Panc1 (cell line): ENCODE measurements around the gene PPP1R7. TPM values are rescaled to one million over a fixed set of nuclear protein-coding genes. Genes with fewer than 3 reads are reported as not detected.

Experiments used
- ATAC-seq: fragments of 200-7000 bp; cut with Tn5 transposase; 2 replicates; pipeline ENCODE4 v1.9.1; 2020; ENCODE audit warnings: mild to moderate bottlenecking, moderate library complexity
- BruUV-seq: library from RNA; stranded (reverse); fragments of 400-500 nt; replicated peaks from 2 replicates; lab custom pipeline; 2021; lab: Mats Ljungman, UMichigan
- CTCF ChIA-PET: fragments of 300-600 bp; sonication (Branson Sonifier 250); formaldehyde crosslinking; loops from one replicate; lab custom pipeline; 2022; ENCODE audit warnings: antibody characterized with exemption; lab: Charles Lee
- POLR2A ChIA-PET: fragments of 300-600 bp; sonication (Branson Sonifier 250); formaldehyde crosslinking; loops from one replicate; lab custom pipeline; 2022; ENCODE audit warnings: antibody characterized with exemption; lab: Charles Lee
- DNase-seq: peaks from one replicate; pipeline ENCODE4 v3.0.0-alpha.2; 2010; ENCODE audit warnings: low read depth, low spot score
- H3K27ac ChIP-seq: 2 replicates; pipeline ENCODE4 v1.5.1; 2011; ENCODE audit warnings: mild to moderate bottlenecking, low read length, inconsistent platforms
- H3K27me3 ChIP-seq: fragments of 200-500 bp; sonication (Bioruptor generic); 2 replicates; pipeline ENCODE4 v1.6.0; 2014; ENCODE audit warnings: low read length, inconsistent platforms; ENCODE audit not compliant: control insufficient read depth, insufficient read depth
- H3K36me3 ChIP-seq: fragments of 200-500 bp; sonication (Bioruptor generic); 2 replicates; pipeline ENCODE4 v1.5.1; 2014; ENCODE audit warnings: inconsistent platforms, mild to moderate bottlenecking, low read length, moderate library complexity; ENCODE audit not compliant: control insufficient read depth, insufficient read depth
- H3K4me1 ChIP-seq: 2 replicates; pipeline ENCODE4 v1.5.1; 2011; ENCODE audit warnings: inconsistent platforms, mild to moderate bottlenecking, low read length, moderate library complexity; ENCODE audit not compliant: control insufficient read depth, insufficient read depth
- H3K4me3 ChIP-seq, 2 experiments: 2 replicates each; pipeline ENCODE4 v1.5.1; 2011 to 2012; ENCODE audit warnings: low read depth in 2 of 2, low read length in 2 of 2, mild to moderate bottlenecking in 2 of 2, inconsistent platforms in 1 of 2, moderate library complexity in 1 of 2
- H3K9me3 ChIP-seq: fragments of 200-500 bp; sonication (Bioruptor generic); 2 replicates; pipeline ENCODE4 v1.5.1; 2014; ENCODE audit warnings: low read depth, mild to moderate bottlenecking, inconsistent platforms, low read length, moderate library complexity; ENCODE audit not compliant: control insufficient read depth, insufficient read depth
- CTCF ChIP-seq: fragments of 450-650 bp; IDR thresholded peaks from 2 replicates; pipeline ENCODE4 v1.5.1; 2017; ENCODE audit warnings: mild to moderate bottlenecking
- POLR2AphosphoS5 ChIP-seq: IDR thresholded peaks from 2 replicates; pipeline ENCODE4 v1.6.1; 2012; ENCODE audit warnings: mild to moderate bottlenecking, low read depth, low read length, moderate library complexity
- REST ChIP-seq, 2 experiments: IDR thresholded peaks; 2 replicates each; pipeline ENCODE4 v1.6.1; 2011 to 2012; ENCODE audit warnings: low read depth in 2 of 2, control low read depth in 1 of 2, low read length in 1 of 2, mild to moderate bottlenecking in 1 of 2, moderate library complexity in 1 of 2; ENCODE audit not compliant: insufficient read depth in 1 of 2
- SIN3A ChIP-seq: IDR thresholded peaks from 2 replicates; pipeline ENCODE4 v1.6.1; 2012; ENCODE audit warnings: low read depth, mild to moderate bottlenecking, low read length, moderate library complexity, borderline replicate concordance; ENCODE audit not compliant: insufficient read depth
- TCF7L2 ChIP-seq: IDR thresholded peaks from 2 replicates; pipeline ENCODE4 v1.6.1; 2011; ENCODE audit warnings: mild to moderate bottlenecking, low read depth, low read length, inconsistent platforms
- in situ Hi-C: cut with HindIII; loops from 2 replicates; pipeline ENCODE4 v1.10.0; 2016; ENCODE audit warnings: low sequenced_read_pairs, low pct_unique_long_range_greater_than_20kb
- intact Hi-C: fragments of 100-400 bp; cut with micrococcal nuclease; formaldehyde crosslinking; loops from one replicate; pipeline ENCODE4 v1.10.0; 2022; ENCODE audit not compliant: unreplicated experiment
- total RNA-seq: library from RNA; stranded (reverse); gene quantifications from one replicate; pipeline ENCODE4 v1.2.1, GENCODE V29; 2021; ENCODE audit not compliant: unreplicated experiment

The PPP1R7 gene
- total RNA-seq, 1 experiment from 2014 or later, result 64.2 TPM

GRCh38 chr2:241114836-241115235 is 35.4 kb upstream of the PPP1R7 start:
- Histone ChIP-seq H3K9me3 (no peaks in the 10 kb centered on the region), H3K36me3 (no peaks in the 10 kb centered on the region), H3K4me3 (no peak overlapping the region), H3K4me1 (no peaks in the 10 kb centered on the region), H3K27me3 (no peaks in the 10 kb centered on the region), H3K27ac (no peak overlapping the region)
- CTCF ChIA-PET, result no interaction called here
- POLR2A ChIA-PET, result no interaction called here
- ATAC-seq (no peak), DNase-seq (no peak)
- in situ Hi-C loops (no loop called here), intact Hi-C loops (no loop called here)
- BruUV-seq, result no TSS peak
- TF ChIP-seq POLR2AphosphoS5 (no peak), REST (IDR thresholded peaks at IDR 0.05; ENCODE audit: insufficient read depth in 1 of 2, low read depth in 2 of 2, low read length in 1 of 2) (no peak), TCF7L2 (no peak), CTCF (no peak)

GRCh38 chr2:241115361-241115760 is 34.9 kb upstream of the PPP1R7 start:
- intact Hi-C loops, result no loop called here
- ChIA-PET CTCF (no interaction called here), POLR2A (no interaction called here)
- Histone ChIP-seq H3K27me3 (no peaks in the 10 kb centered on the region), H3K9me3 (no peaks in the 10 kb centered on the region), H3K4me3 (no peak overlapping the region), H3K27ac (no peak overlapping the region), H3K36me3 (no peaks in the 10 kb centered on the region), H3K4me1 (no peaks in the 10 kb centered on the region)
- TF ChIP-seq POLR2AphosphoS5 (no peak), TCF7L2 (no peak), SIN3A (no peak), REST (IDR thresholded peaks at IDR 0.05; ENCODE audit: insufficient read depth in 1 of 2, low read depth in 2 of 2, low read length in 1 of 2) (no peak), CTCF (no peak)
- BruUV-seq, result no TSS peak
- DNase-seq (no peak), ATAC-seq (no peak)
- in situ Hi-C loops, result no loop called here
